ENCODE results near the gene LTA4H. TPM values are rescaled to one million over a fixed set of nuclear protein-coding genes. Genes with fewer than 3 reads are reported as not detected.

The LTA4H gene
- total and polyA plus RNA-seq, 2 of the 4 experiments (the other 2 are of a cell fraction): 41.0 to 43.3 TPM

- no peak overlapping the region for H2BK20ac ChIP-seq (ENCODE audit: low read depth, low read length)
- no peak overlapping the region for H4K8ac ChIP-seq (ENCODE audit: low read depth in 2 of 2, low read length in 2 of 2)
- no peak overlapping the region for H2AK5ac ChIP-seq (ENCODE audit: low read depth, low read length)
- H3K9me1 ChIP-seq (ENCODE audit: insufficient read depth, low read length): no peaks in the 10 kb centered on the region
- ATAC-seq (ENCODE audit: low read depth) (no peak), DNase-seq (peak; percentile 15)
- POLR2A ChIA-PET (ENCODE audit: unreplicated experiment): no interaction called here
- no TSS peak for BruUV-seq (replicated peaks)
- no peak overlapping the region for H2AK9ac ChIP-seq (replicated peaks; ENCODE audit: low read depth, low read length, poor library complexity)
- H3K27me3 ChIP-seq (ENCODE audit: control insufficient read depth, insufficient read depth, low read length): peaks cover 10% of the 10 kb centered on the region
- no peak overlapping the region for H3K27ac ChIP-seq (ENCODE audit: insufficient read depth, low read length)
- H3K56ac ChIP-seq (ENCODE audit: extremely low read depth, insufficient read depth, low read length): no peak overlapping the region
- 92% methylated on average over 4 of the region's 8 CpGs; no CpG with 5 or more reads in 1 of the 2 experiments for WGBS, 2 experiments (ENCODE audit: extremely low coverage in 2 of 2, insufficient read length in 1 of 2)
- H3K23ac ChIP-seq (ENCODE audit: low read depth, low read length): no peak overlapping the region
- TF ChIP-seq CHD1 (IDR thresholded peaks at IDR 0.05; ENCODE audit: low read depth, low read length): no peak
- no peak for TF ChIP-seq MAFK (IDR thresholded peaks at IDR 0.05; ENCODE audit: low read depth, low read length)
- no peak for TF ChIP-seq RFX5 (IDR thresholded peaks at IDR 0.05; ENCODE audit: low read depth, low read length)
- no peak for TF ChIP-seq MXI1 (IDR thresholded peaks at IDR 0.05; ENCODE audit: borderline replicate concordance, low read depth, low read length)
- no peak for TF ChIP-seq CTCF (conservative IDR thresholded peaks at IDR 0.05; ENCODE audit: low read depth, low read length)
- TF ChIP-seq POLR2A (IDR thresholded peaks at IDR 0.05; ENCODE audit: low read depth, low read length): no peak
- no peak for TF ChIP-seq MAZ (IDR thresholded peaks at IDR 0.05; ENCODE audit: borderline replicate concordance, low read depth, low read length)
- TF ChIP-seq NFE2L2 (IDR thresholded peaks at IDR 0.05; ENCODE audit: low read depth, low read length): no peak
- TF ChIP-seq FOS (IDR thresholded peaks at IDR 0.05; ENCODE audit: low read depth, low read length): no peak
- TF ChIP-seq SMC3 (IDR thresholded peaks at IDR 0.05; ENCODE audit: low read depth, low read length): no peak
- no peak overlapping the region for H3K4ac ChIP-seq (ENCODE audit: low read depth, low read length)
- H3K9me3 ChIP-seq (ENCODE audit: control insufficient read depth, insufficient read depth, low read length): no peaks in the 10 kb centered on the region
- intact Hi-C loops (cut with micrococcal nuclease): no loop called here
- CTCF ChIA-PET: no interaction called here
- no peaks in the 10 kb centered on the region for H3K36me3 ChIP-seq (ENCODE audit: control insufficient read depth, insufficient read depth, low read length)
- H3K4me1 ChIP-seq (ENCODE audit: control insufficient read depth, insufficient read depth, low read length): no peaks in the 10 kb centered on the region
- no peak overlapping the region for H3K14ac ChIP-seq (replicated peaks; ENCODE audit: low read depth, low read length)
- no peak overlapping the region for H3K4me3 ChIP-seq (ENCODE audit: insufficient read depth, low read depth, low read length)
- H3K79me1 ChIP-seq (ENCODE audit: low read depth in 1 of 2, low read length in 2 of 2): no peaks in the 10 kb centered on the region
- no peaks in the 10 kb centered on the region for H4K20me1 ChIP-seq (ENCODE audit: insufficient read depth, low read length)
- no peak overlapping the region for H2BK120ac ChIP-seq (ENCODE audit: low read depth, low read length)
- dilution Hi-C loops (cut with HindIII; ENCODE audit: low sequenced_read_pairs, unreplicated experiment): no loop called here
- H4K91ac ChIP-seq (ENCODE audit: insufficient read depth, low read depth, low read length): no peak overlapping the region
- H2BK15ac ChIP-seq (ENCODE audit: low read depth, low read length): no peak overlapping the region
- no peak overlapping the region for H3K4me2 ChIP-seq (ENCODE audit: low read depth, low read length)
- H2AFZ ChIP-seq (replicated peaks; ENCODE audit: low read length, poor library complexity): no peak overlapping the region
- in situ Hi-C loops (cut with MboI; ENCODE audit: low sequenced_read_pairs): no loop called here
- H3K9ac ChIP-seq (ENCODE audit: low read depth, low read length): no peak overlapping the region
- no peak overlapping the region for H3K18ac ChIP-seq (ENCODE audit: low read depth, low read length)
- H4K5ac ChIP-seq (ENCODE audit: low read depth, low read length): no peak overlapping the region
- H2BK5ac ChIP-seq (ENCODE audit: low read depth, low read length, poor library complexity, severe bottlenecking): no peak overlapping the region
Observed at GRCh38 chr12:95976416-95976832, 59.0 kb downstream of the LTA4H start.

Data from IMR-90 (cell line).